Measurements from ENCODE around the gene SDCCAG8.

Gene SDCCAG8

DNA sequence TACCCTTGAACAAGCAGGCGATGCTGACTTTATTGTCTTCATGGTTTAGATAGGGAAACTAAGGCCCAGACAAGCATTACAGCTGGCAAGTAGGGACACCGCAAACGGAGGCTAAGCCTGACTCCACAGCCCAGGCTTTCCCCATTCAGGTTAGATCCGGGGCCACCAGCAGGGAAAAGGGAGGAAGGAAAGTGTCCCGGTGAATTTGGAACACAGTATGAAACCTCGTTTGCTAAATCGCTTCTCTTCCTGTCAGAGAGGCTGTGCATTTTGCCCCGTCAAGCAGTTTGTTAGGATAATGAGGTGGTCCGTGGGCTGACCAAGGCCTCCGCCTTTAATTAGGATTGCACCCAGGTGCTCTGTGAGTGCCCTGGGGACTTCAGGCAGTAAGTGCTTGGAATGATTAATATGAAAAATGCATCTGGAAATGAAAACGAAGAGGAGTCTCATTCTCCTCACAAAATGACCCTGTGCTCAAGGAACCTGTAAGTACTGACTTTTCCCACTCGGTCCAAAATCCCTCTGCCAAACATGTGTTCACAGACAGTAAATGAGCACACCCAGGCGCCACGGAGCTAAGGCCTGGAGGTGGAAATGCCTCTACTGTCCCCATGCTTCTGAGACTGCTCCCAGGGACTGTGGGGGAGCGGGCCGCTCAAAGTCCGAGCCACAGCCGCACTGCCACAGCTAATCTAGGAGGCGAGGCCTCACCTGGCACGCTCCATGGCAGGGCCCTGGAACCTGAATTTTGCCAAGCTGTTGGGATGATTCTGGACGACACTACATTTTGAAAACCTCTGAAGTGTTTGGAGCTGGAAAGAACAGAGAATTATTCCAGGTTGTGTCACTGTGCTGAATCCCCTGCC is 234.1 kb downstream of the SDCCAG8 start:
- DNase-seq, result no peak

GRCh38 chr1:243490748-243491686 is 235.2 kb downstream of the SDCCAG8 start:
- no peak for DNase-seq

GRCh38 chr1:243493156-243494129 is 237.6 kb downstream of the SDCCAG8 start:
- DNase-seq, result no peak

DNA sequence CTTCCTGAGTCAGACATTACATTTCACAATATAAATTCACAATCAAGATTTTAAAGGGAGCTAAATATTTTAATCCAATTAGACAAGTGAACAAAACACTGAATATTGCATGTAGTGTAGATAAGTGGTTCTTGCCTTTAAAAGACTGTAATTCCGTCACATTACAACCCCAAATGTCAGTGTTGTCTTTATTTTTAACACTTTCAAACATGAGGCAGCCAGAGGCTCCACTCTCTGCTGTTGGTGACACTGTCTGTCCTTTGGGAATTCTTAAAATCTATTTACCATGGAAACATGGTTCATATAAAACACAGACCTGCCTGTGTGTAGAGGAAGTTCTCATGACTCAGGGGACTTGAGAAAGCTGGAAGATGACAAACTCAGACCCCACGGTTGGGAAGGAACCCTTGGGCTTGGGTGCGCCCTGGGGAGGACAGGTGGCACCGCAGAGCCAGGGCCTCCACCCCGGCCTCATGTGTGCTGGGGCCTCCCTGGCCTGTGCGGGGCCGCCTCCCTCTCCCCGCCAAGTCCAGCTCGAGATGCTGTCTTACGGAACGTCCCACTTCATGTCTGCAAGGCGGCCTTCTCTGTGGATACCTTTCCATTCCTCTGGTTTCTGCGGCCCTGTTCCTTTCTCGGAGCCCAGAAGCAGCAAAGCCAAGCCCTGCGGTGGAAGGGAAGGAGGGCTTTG is 239.0 kb downstream of the SDCCAG8 start:
- DNase-seq, result no peak

DNA sequence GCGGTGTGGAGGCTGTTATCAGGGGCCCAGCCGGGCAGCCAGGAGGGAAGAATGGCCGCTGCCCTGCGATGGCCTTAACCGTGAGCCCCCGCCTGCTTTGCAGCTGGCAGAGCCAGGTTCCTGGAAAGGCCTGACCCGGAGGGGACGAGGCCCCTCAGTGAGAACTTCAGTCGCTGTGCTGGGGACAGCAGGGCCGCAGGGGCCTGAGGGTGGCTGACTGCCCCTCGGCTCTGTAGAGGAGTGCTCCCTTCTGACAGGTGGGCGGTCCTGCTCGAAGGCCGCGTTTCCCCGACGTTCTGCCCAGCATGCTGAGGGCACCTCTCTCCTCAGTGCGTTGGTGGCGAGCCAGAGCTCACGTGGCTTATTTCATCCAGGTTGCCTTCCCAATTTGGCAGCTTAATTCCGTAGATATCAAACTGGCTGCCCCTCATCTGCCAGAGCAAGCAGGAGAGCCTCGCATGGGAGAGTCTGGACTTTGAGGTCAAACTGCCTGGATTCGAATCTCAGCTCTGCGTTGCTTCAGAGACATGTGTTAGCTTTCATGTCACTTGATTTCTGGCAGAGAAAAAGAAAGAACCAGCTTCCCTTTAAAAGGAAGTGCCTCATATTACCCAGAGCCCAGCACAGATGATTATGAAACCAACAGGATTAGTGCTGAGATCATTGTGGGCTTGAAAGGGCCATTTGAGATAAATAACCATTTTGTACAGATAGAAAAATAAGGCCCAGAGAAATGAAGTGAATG is 239.8 kb downstream of the SDCCAG8 start:
- no peak for DNase-seq

GRCh38 chr1:243496187-243496646 is 240.4 kb downstream of the SDCCAG8 start:
- DNase-seq, result no peak

DNA sequence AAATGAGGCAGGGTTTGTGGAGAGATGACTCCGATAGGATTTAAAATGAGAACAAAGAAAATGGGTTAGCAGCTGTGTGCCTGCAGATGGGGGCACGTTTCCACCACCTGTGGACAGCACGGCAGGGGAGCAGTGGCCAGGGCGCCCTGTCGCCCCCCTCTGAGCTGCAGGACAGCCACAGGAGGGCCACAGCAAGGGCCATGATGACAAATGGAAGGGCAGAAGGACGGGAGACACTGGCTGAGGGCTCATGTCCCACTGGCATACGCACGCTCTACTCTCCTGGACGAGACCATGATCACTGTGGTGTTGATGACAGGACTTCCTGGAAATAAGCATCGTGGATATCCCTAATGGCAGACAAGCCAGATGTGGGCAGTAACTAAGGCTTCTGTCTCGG is 241.0 kb downstream of the SDCCAG8 start:
- DNase-seq, result no peak

- DNase-seq, result no peak
These were observed 242.3 kb downstream of the SDCCAG8 start for GRCh38 chr1:243497939-243498681.

DNA sequence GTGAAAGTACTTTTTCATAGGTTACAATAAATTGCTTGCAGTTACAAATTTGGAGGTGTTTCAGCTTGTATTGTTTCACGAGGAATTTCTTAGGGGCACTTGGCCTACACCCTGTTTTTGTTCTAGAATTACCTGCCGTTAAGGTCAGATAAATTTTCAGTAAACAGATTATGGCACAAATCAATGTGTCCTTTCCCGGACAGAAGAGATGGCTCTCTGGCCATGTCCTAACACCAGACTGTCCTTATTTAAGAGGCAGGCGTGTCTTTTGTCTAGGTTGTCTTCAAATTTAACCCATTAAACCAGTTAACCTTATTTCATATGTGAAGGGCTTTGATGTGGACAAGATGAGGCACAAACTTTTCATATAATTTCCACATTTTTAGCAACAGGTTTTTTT is 243.4 kb downstream of the SDCCAG8 start:
- DNase-seq, result no peak

- no peak for DNase-seq
These were observed 243.9 kb downstream of the SDCCAG8 start for GRCh38 chr1:243499711-243500110.

- DNase-seq, result no peak
These were observed 244.7 kb downstream of the SDCCAG8 start for GRCh38 chr1:243500512-243500911.

GRCh38 chr1:243501002-243501401 is 245.2 kb downstream of the SDCCAG8 start:
- no peak for DNase-seq

GRCh38 chr1:243503155-243503554 is 247.3 kb downstream of the SDCCAG8 start:
- DNase-seq, result no peak

DNA sequence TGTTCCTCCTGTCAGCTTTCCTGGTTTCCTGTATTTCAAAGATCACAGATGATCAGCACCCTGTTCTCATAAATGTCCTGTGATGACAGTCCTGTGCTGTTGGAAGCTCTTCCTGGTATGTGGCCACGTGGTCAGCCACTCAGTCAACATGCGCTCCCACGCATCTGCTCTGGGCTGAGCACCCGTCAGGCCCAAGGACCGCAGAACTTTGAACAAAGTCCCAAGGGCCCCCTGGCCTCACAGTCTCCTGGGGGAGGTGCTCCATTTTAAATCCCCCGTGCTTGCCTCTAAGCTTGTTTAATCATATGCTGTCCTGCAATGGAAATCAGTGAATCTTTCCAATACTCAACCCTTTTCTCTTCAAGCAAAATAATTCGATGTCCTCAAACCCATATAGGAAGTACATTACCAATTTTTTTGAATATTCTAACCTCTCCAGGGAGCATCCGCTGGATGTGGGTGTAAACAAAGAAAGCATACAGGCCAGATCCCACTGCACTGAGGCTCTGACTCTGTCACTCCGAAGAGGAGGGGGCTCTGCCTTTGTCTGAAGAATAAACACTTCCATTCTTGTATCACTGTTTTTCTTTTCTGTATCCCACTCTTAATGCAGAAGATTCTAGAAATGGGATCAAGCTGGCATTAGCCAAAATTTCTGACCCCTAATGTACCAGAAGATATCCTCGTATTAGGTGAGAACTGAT is 250.3 kb downstream of the SDCCAG8 start:
- no peak for DNase-seq

GRCh38 chr1:243507001-243507671 is 251.3 kb downstream of the SDCCAG8 start:
- DNase-seq, result no peak

GRCh38 chr1:243507672-243508302 is 251.9 kb downstream of the SDCCAG8 start:
- no peak for DNase-seq

- no peak for DNase-seq
These were observed 252.5 kb downstream of the SDCCAG8 start for GRCh38 chr1:243508303-243508713.

DNA sequence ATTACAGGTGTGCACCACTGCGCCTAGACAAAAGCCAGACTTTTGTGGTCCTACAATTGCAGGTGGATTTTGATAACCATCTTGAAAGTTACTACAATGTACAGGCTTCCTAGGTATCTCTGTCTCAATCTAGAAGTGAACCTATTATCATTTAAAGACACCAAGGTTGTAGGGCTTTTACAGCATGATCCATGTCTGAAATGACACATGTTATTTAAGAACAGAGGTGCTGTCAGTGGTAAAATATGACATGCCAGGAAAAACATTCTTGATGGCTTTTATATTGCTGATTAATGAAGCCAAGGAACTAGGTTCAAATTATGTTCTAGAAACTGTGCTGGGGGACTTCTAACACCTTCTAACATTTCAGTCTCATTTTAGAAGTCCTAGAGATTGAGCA is 253.1 kb downstream of the SDCCAG8 start:
- DNase-seq, result no peak

GRCh38 chr1:243510928-243511327 is 255.1 kb downstream of the SDCCAG8 start:
- DNase-seq, result no peak
